Measurements from ENCODE around the gene TEX14.

DNA sequence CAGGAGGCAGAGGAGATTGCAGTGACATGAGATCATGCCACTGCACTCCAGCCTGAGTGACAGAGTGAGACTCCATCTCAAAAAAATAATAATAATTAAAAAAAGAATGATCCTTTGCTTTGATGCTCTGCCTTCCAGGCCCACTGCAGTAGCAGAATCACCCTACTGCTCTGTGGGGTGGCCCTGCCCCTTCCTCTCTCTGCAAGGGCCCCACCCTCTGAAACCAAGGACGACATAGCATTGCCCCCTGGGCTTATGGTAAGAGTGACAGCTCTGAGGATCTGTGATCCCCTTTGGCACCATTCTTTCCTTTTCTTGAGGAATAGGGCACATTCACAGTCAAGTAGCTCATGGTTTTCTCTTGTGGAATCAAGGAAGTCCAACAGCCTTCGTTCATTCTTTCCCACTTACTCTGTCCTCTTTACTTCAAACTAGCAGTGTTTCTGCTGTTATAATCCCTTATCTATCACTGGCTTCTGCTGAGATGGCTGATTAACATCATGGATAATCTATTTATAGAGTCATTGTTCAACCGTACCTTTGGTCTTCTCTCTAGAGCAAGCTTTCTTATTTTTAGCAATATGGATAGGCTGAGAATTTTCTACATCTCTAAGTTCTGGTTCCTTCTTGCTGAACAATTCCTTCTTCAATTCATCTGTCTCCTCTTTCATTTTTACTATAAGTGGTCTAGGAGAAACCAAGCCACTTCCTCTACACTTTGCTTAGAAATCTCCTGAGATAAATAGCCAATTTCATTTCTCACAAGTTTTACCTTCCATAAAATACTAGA lies 14.7 kb upstream of the TEX14 start:
- TF ChIP-seq EZH2 (IDR thresholded peaks at IDR 0.05; ENCODE audit: insufficient read depth, poor library complexity, severe bottlenecking) = no peak
- no peak for TF ChIP-seq EZH2phosphoT487 (IDR thresholded peaks at IDR 0.05; ENCODE audit: insufficient read depth, low read depth)

Measured in GM23248 (cell line).